GM13976 (cell line): Measurements from ENCODE around the gene OXER1.

Experiments used
- DNase-seq: peaks from one replicate; pipeline ENCODE4 v3.0.0; 2012; ENCODE audit warnings: low spot score
- CTCF ChIP-seq: IDR thresholded peaks from 2 replicates; pipeline ENCODE4 v1.5.1; 2012; ENCODE audit warnings: borderline replicate concordance, mild to moderate bottlenecking; ENCODE audit not compliant: insufficient read depth; ENCODE audit errors: extremely low read depth, missing control alignments, control extremely low read depth
- in situ Hi-C: fragments of 300-500 bp; cut with MboI; formaldehyde crosslinking; loops from one replicate; pipeline ENCODE4 v1.12.0; 2022; ENCODE audit warnings: low sequenced_read_pairs, mixed read lengths, inconsistent platforms; ENCODE audit not compliant: unreplicated experiment

The OXER1 gene

GRCh38 chr2:42795275-42795674, 31.3 kb upstream of the OXER1 start:
- in situ Hi-C loops = no loop called here
- no peak for DNase-seq
- TF ChIP-seq CTCF = no peak

GRCh38 chr2:42794271-42795046, 30.5 kb upstream of the OXER1 start:
- TF ChIP-seq CTCF = no peak
- in situ Hi-C loops = no loop called here
- no peak for DNase-seq

GRCh38 chr2:42793334-42794270, 29.7 kb upstream of the OXER1 start:
- no peak for DNase-seq
- TF ChIP-seq CTCF = no peak
- in situ Hi-C loops = no loop called here

- in situ Hi-C loops = no loop called here
- peak; percentile 25 for TF ChIP-seq CTCF
- DNase-seq = peak; percentile 74
Measured at GRCh38 chr2:42792583-42793333, 28.8 kb upstream of the OXER1 start, which contains the start of gene HAAO. Gene HAAO, minus strand, starts transcription at chr2:42792583. Its CDS starts 47 bp downstream, at chr2:42792536.

- in situ Hi-C loops = no loop called here
- no peak for TF ChIP-seq CTCF
Measured at GRCh38 chr2:42792087-42792582, 28.2 kb upstream of the OXER1 start.

GRCh38 chr2:42791606-42792005, 27.7 kb upstream of the OXER1 start:
- no peak for DNase-seq
- in situ Hi-C loops = no loop called here
- no peak for TF ChIP-seq CTCF

More at GRCh38 chr2:42792087-42792582, 28.2 kb upstream of the OXER1 start:
- no peak for DNase-seq
